GM12878 (cell line): Measurements from ENCODE around the gene ERC1. TPM values are rescaled to one million over a fixed set of nuclear protein-coding genes. Genes with fewer than 3 reads are reported as not detected.

Source experiments
- ATAC-seq: fragments of 200-7000 bp; cut with Tn5 transposase; 3 replicates; pipeline ENCODE4 v1.9.1; 2020; ENCODE audit warnings: mild to moderate bottlenecking, moderate library complexity
- BruUV-seq: library from RNA; stranded (reverse); fragments of 400-500 nt; replicated peaks from 2 replicates; lab custom pipeline; 2021; lab: Mats Ljungman, UMichigan
- CTCF ChIA-PET: fragments of 300-600 bp; sonication (Branson Sonifier 250); formaldehyde crosslinking; extraction: SDS; loops from one replicate; lab custom pipeline; 2021; ENCODE audit warnings: inconsistent platforms; lab: Yijun Ruan, JAX
- POLR2A ChIA-PET: fragments of 350-600 bp; formaldehyde crosslinking; extraction: SDS; loops from one replicate; lab custom pipeline; 2021; ENCODE audit warnings: inconsistent platforms; lab: Charles Lee
- RAD21 ChIA-PET: fragments of 300-600 bp; sonication (Branson Sonifier 250); formaldehyde crosslinking; loops from one replicate; lab custom pipeline; 2023; ENCODE audit warnings: antibody characterized with exemption; ENCODE audit not compliant: unreplicated experiment; lab: Charles Lee
- SMC1A ChIA-PET: fragments of 300-600 bp; sonication (Branson Sonifier 250); formaldehyde crosslinking; loops from one replicate; lab custom pipeline; 2023; ENCODE audit not compliant: unreplicated experiment, uncharacterized antibody; lab: Charles Lee
- DNase-seq: peaks from one replicate; pipeline ENCODE4 v3.0.0-alpha.2; 2011; ENCODE audit warnings: low read depth, low spot score
- FAIRE-seq: peaks from 3 replicates; lab custom pipeline; 2011; peaks lifted over from hg19 to GRCh38; lab: Jason Lieb, UNC
- H2AFZ ChIP-seq: 2 replicates; pipeline ENCODE4 v1.6.0; 2011; ENCODE audit warnings: low read depth, low read length, control low read depth; ENCODE audit not compliant: control insufficient read depth
- H3K27ac ChIP-seq: 2 replicates; pipeline ENCODE4 v1.5.1; 2011; ENCODE audit warnings: control low read depth; ENCODE audit not compliant: control insufficient read depth, insufficient read depth
- H3K27me3 ChIP-seq, 2 experiments: replicated peaks in 1 of 2; 2 replicates each; pipeline versions ENCODE4 v1.6.0 to v1.6.1; 2011; ENCODE audit warnings: low read length in 1 of 2; ENCODE audit not compliant: control insufficient read depth in 2 of 2, insufficient read depth in 2 of 2
- H3K36me3 ChIP-seq, 2 experiments: 2 replicates each; pipeline ENCODE4 v1.5.1; 2011; ENCODE audit warnings: low read length in 1 of 2; ENCODE audit not compliant: control insufficient read depth in 2 of 2, insufficient read depth in 2 of 2
- H3K4me1 ChIP-seq: 2 replicates; pipeline ENCODE4 v1.6.1; 2011; ENCODE audit warnings: mild to moderate bottlenecking, low read length, moderate library complexity, mixed read lengths; ENCODE audit not compliant: control insufficient read depth, insufficient read depth
- H3K4me2 ChIP-seq: 2 replicates; pipeline ENCODE4 v1.6.0; 2011; ENCODE audit warnings: control low read depth; ENCODE audit not compliant: control insufficient read depth, insufficient read depth
- H3K4me3 ChIP-seq: fragments of 200-600 bp; sonication (generic); 2 replicates; pipeline ENCODE4 v1.5.1; 2016
- H3K79me2 ChIP-seq: 2 replicates; pipeline ENCODE4 v1.6.0; 2011; ENCODE audit warnings: low read length; ENCODE audit not compliant: control insufficient read depth, insufficient read depth
- H3K9ac ChIP-seq: 2 replicates; pipeline ENCODE4 v1.8.0; 2011; ENCODE audit warnings: low read length, control low read depth, mixed read lengths; ENCODE audit not compliant: control insufficient read depth, insufficient read depth
- H3K9me3 ChIP-seq: replicated peaks from 3 replicates; pipeline ENCODE4 v1.5.1; 2011; ENCODE audit warnings: mild to moderate bottlenecking, low read length; ENCODE audit not compliant: control insufficient read depth, insufficient read depth
- H4K20me1 ChIP-seq: 2 replicates; pipeline ENCODE4 v1.6.0; 2011; ENCODE audit not compliant: control insufficient read depth, insufficient read depth
- BCL3 ChIP-seq: IDR thresholded peaks from 2 replicates; pipeline ENCODE4 v1.6.1; 2011; ENCODE audit warnings: borderline replicate concordance, low read depth, mild to moderate bottlenecking, moderate library complexity, low read length; ENCODE audit not compliant: insufficient read depth, poor library complexity, severe bottlenecking
- CEBPB ChIP-seq, 2 experiments: fragments of 150-350 bp in 1 of 2; IDR thresholded peaks; 2 replicates each; pipeline ENCODE4 v1.6.1; 2012 to 2014; ENCODE audit warnings: low read depth in 2 of 2, low read length in 2 of 2, borderline replicate concordance in 1 of 2, inconsistent platforms in 1 of 2
- GABPA ChIP-seq: IDR thresholded peaks from 2 replicates; pipeline ENCODE4 v1.6.1; 2014; ENCODE audit warnings: antibody characterized with exemption, low read depth, mild to moderate bottlenecking, inconsistent platforms
- HDAC2 ChIP-seq: fragments of 200-600 bp; sonication (generic); IDR thresholded peaks from 2 replicates; pipeline ENCODE4 v1.6.1; 2017
- IRF3 ChIP-seq: fragments of 450-650 bp; IDR thresholded peaks from 2 replicates; pipeline ENCODE4 v1.6.1; 2014; ENCODE audit warnings: mild to moderate bottlenecking
- JUNB ChIP-seq: IDR thresholded peaks from 2 replicates; pipeline ENCODE4 v1.6.1; 2016; ENCODE audit warnings: antibody characterized with exemption, mild to moderate bottlenecking
- JUND ChIP-seq: IDR thresholded peaks from 2 replicates; pipeline ENCODE4 v1.6.1; 2012; ENCODE audit warnings: low read depth, mild to moderate bottlenecking, low read length, improper control_type of control experiment, moderate library complexity
- LARP7 ChIP-seq: fragments of 450-650 bp; IDR thresholded peaks from 2 replicates; pipeline ENCODE4 v1.6.1; 2017; ENCODE audit warnings: mild to moderate bottlenecking
- NRF1 ChIP-seq: conservative IDR thresholded peaks from 2 replicates; pipeline ENCODE4 v1.6.1; 2011; ENCODE audit warnings: mild to moderate bottlenecking, low read depth, low read length, improper control_type of control experiment
- PML ChIP-seq: IDR thresholded peaks from 2 replicates; pipeline ENCODE4 v1.6.1; 2012; ENCODE audit warnings: low read length, inconsistent platforms
- SMAD5 ChIP-seq: IDR thresholded peaks from 2 replicates; pipeline ENCODE4 v1.6.1; 2016; ENCODE audit warnings: antibody characterized with exemption, low read depth
- YBX1 ChIP-seq: fragments of 450-650 bp; IDR thresholded peaks from 2 replicates; pipeline ENCODE4 v1.6.1; 2016; ENCODE audit warnings: antibody characterized with exemption
- ZNF592 ChIP-seq: fragments of 450-650 bp; IDR thresholded peaks from 2 replicates; pipeline ENCODE4 v1.6.1; 2017; ENCODE audit warnings: mild to moderate bottlenecking, moderate library complexity
- ZNF687 ChIP-seq: fragments of 450-650 bp; IDR thresholded peaks from 2 replicates; pipeline ENCODE4 v1.6.1; 2017; ENCODE audit warnings: mild to moderate bottlenecking, moderate library complexity
- ZZZ3 ChIP-seq: IDR thresholded peaks from 2 replicates; pipeline ENCODE4 v1.6.1; 2011; ENCODE audit warnings: low read depth; ENCODE audit not compliant: control insufficient read depth, insufficient read length
- WGBS: methylation state at CpG from one replicate; pipeline ENCODE4 v1.1.6; 2016; ENCODE audit warnings: low lambda C conversion rate; ENCODE audit not compliant: insufficient replicate concordance, insufficient coverage; ENCODE audit errors: missing lambda C conversion rate; 5-methylcytosine and 5-hydroxymethylcytosine counted together
- in situ Hi-C: fragments of 300-500 bp; cut with MboI; formaldehyde crosslinking; loops from 9 replicates; pipeline ENCODE4 v1.14.3; 2018; ENCODE audit warnings: mixed read lengths
- intact Hi-C: fragments of 100-400 bp; cut with micrococcal nuclease; formaldehyde crosslinking; loops from one replicate; pipeline ENCODE4 v1.14.2; 2022; ENCODE audit not compliant: unreplicated experiment
- polyA plus RNA-seq, 11 experiments: library from polyadenylated mRNA; depleted of rRNA in 4 of 11; unstranded in 6 of 11; stranded (reverse) in 5 of 11; fragments of >200 nt; fragmentation: Nextera tagmentation in 4 of 11; fragmentation: Illumina TruSeq in 1 of 11; extraction: Ambion mirVana in 4 of 11; extraction: Trizol in 1 of 11; gene quantifications; 1 replicate in 1 of 11; 2 replicates in 10 of 11; pipeline versions ENCODE4 v1.2.1 to v1.2.3, GENCODE V29; 2011 to 2016; ENCODE audit warnings: inconsistent platforms in 2 of 11, missing spikeins in 2 of 11, low read depth in 1 of 11
- total RNA-seq, 4 experiments: library from RNA; depleted of rRNA in 3 of 4; stranded (reverse); fragments of >200 nt in 3 of 4; fragmentation: Illumina TruSeq in 1 of 4; extraction: Trizol in 1 of 4; gene quantifications; 2 replicates each; pipeline versions ENCODE4 v1.2.1 to v1.2.3, GENCODE V29; 2013 to 2021

ERC1 gene
- total and polyA plus RNA-seq, 10 of the 15 experiments (the other 5 are each of a cell fraction or from before 2014, with no cell fraction given): 0.75 to 8.0 (median 5.0) TPM

GRCh38 chr12:1063852-1064251, 72.8 kb downstream of the ERC1 start:
- no peaks in the 10 kb centered on the region for H3K79me2 ChIP-seq
- ChIA-PET RAD21 (no interaction called here), SMC1A (interaction anchor here (0.8 kb wide), 1 partner anchor 29 kb away, joined by 5 read pairs; no protein-coding TSS in a partner anchor), POLR2A (no interaction called here), CTCF (interaction anchor here (0.9 to 1.6 kb wide), 3 partner anchors 11 to 247 kb away, joined by 3 to 6 read pairs (median 3); no protein-coding TSS in a partner anchor)
- TF ChIP-seq ZNF687 (no peak), SMAD5 (no peak), YBX1 (no peak), NRF1 (no peak), JUNB (no peak), BCL3 (no peak), ZZZ3 (no peak), GABPA (no peak), LARP7 (no peak), CEBPB (IDR thresholded peaks at IDR 0.05; ENCODE audit: borderline replicate concordance in 1 of 2, low read depth in 2 of 2, low read length in 2 of 2) (no peak), ZNF592 (no peak), PML (no peak), IRF3 (no peak), JUND (no peak), HDAC2 (no peak)
- DNase-seq (no peak), FAIRE-seq (no peak), ATAC-seq (no peak)
- intact Hi-C loops: no loop called here
- H3K4me1 ChIP-seq: no peaks in the 10 kb centered on the region
- no peak overlapping the region for H3K4me3 ChIP-seq
- no peak overlapping the region for H3K4me2 ChIP-seq
- H3K27me3 ChIP-seq: no peaks in the 10 kb centered on the region
- peaks cover 10% of the 10 kb centered on the region for H3K9me3 ChIP-seq
- no peak overlapping the region for H3K27ac ChIP-seq
- H2AFZ ChIP-seq: no peak overlapping the region
- H3K9ac ChIP-seq: no peak overlapping the region
- 64% methylated on average over 1 of the region's 1 CpG for WGBS
- no TSS peak for BruUV-seq
- H3K36me3 ChIP-seq: no peaks in the 10 kb centered on the region
- in situ Hi-C loops: no loop called here
- no peaks in the 10 kb centered on the region for H4K20me1 ChIP-seq
